OCI-LY3 (cell line): Measurements from ENCODE around the gene RNF157.

Experiments
- H2AFZ ChIP-seq: fragments of 200-600, 300-600 bp; shearing (Covaris generic); 2 replicates; pipeline ENCODE4 v1.6.0; 2014; ENCODE audit warnings: antibody characterized with exemption, low read depth, low read length
- H3K27ac ChIP-seq: fragments of 200-600, 300-600 bp; sonication (generic); 2 replicates; pipeline ENCODE4 v1.5.1; 2014; ENCODE audit warnings: mild to moderate bottlenecking, low read length, moderate library complexity, mixed read lengths
- H3K27me3 ChIP-seq: fragments of 200-600, 300-600 bp; sonication (generic); 2 replicates; pipeline ENCODE4 v1.6.1; 2014; ENCODE audit warnings: low read depth, low read length, mixed read lengths
- H3K36me3 ChIP-seq: fragments of 200-600, 300-600 bp; sonication (generic); replicated peaks from 2 replicates; pipeline ENCODE3; 2014; ENCODE audit warnings: low read depth, low read length, mixed read lengths
- H3K4me1 ChIP-seq: fragments of 300-600, 200-600 bp; sonication (generic); 2 replicates; pipeline ENCODE4 v1.6.1; 2014; ENCODE audit warnings: low read length, mixed read lengths
- H3K4me2 ChIP-seq: fragments of 200-600, 300-600 bp; sonication (generic); 2 replicates; pipeline ENCODE4 v1.6.1; 2014; ENCODE audit warnings: low read length, mixed read lengths
- H3K4me3 ChIP-seq: fragments of 300-600, 200-600 bp; sonication (generic); 2 replicates; pipeline ENCODE4 v1.5.1; 2014; ENCODE audit warnings: antibody characterized with exemption, mild to moderate bottlenecking, low read length, moderate library complexity
- H3K79me2 ChIP-seq: fragments of 300-600, 200-600 bp; shearing (Covaris generic); 2 replicates; pipeline ENCODE4 v1.6.1; 2014; ENCODE audit warnings: mild to moderate bottlenecking, low read length, mixed read lengths
- H3K9ac ChIP-seq: fragments of 300-600, 200-600 bp; shearing (Covaris generic); 2 replicates; pipeline ENCODE4 v1.6.0; 2014; ENCODE audit warnings: mild to moderate bottlenecking, low read length, moderate library complexity
- H3K9me3 ChIP-seq: fragments of 200-600, 300-600 bp; shearing (Covaris generic); 2 replicates; pipeline ENCODE4 v1.6.1; 2014; ENCODE audit warnings: low read length, mixed read lengths; ENCODE audit not compliant: insufficient read depth
- H4K20me1 ChIP-seq: fragments of 200-600, 300-600 bp; sonication (generic); 2 replicates; pipeline ENCODE4 v1.6.1; 2016; ENCODE audit warnings: low read length, mixed read lengths; ENCODE audit not compliant: insufficient read depth
- CTCF ChIP-seq: fragments of 200-600, 300-600 bp; sonication (generic); IDR thresholded peaks from 2 replicates; pipeline ENCODE4 v1.5.1; 2014; ENCODE audit warnings: antibody characterized with exemption, low read length, low read depth
- EZH2phosphoT487 ChIP-seq: fragments of 200-600 bp; shearing (Covaris generic); IDR thresholded peaks from 2 replicates; pipeline ENCODE4 v1.6.1; 2018; ENCODE audit warnings: antibody characterized with exemption, mixed run types, low read depth

RNF157 gene

GRCh38 chr17:76139801-76140660 lies 100.3 kb downstream of the RNF157 start:
- no peak overlapping the region for H3K4me3 ChIP-seq
- H3K4me2 ChIP-seq = no peak overlapping the region
- no peaks in the 10 kb centered on the region for H3K9me3 ChIP-seq
- TF ChIP-seq EZH2phosphoT487 (no peak), CTCF (no peak)
- H3K27ac ChIP-seq = no peak overlapping the region
- no peak overlapping the region for H2AFZ ChIP-seq
- H4K20me1 ChIP-seq = no peaks in the 10 kb centered on the region
- H3K4me1 ChIP-seq = peaks cover 22% of the 10 kb centered on the region
- H3K27me3 ChIP-seq = no peaks in the 10 kb centered on the region
- H3K36me3 ChIP-seq = no peaks in the 10 kb centered on the region
- no peaks in the 10 kb centered on the region for H3K79me2 ChIP-seq
- H3K9ac ChIP-seq = no peak overlapping the region

GRCh38 chr17:76138896-76139752 lies 101.2 kb downstream of the RNF157 start:
- no peaks in the 10 kb centered on the region for H3K79me2 ChIP-seq
- no peak overlapping the region for H3K4me2 ChIP-seq
- TF ChIP-seq EZH2phosphoT487 (no peak), CTCF (no peak)
- no peak overlapping the region for H3K9ac ChIP-seq
- H3K36me3 ChIP-seq = no peaks in the 10 kb centered on the region
- H4K20me1 ChIP-seq = no peaks in the 10 kb centered on the region
- no peaks in the 10 kb centered on the region for H3K27me3 ChIP-seq
- no peak overlapping the region for H2AFZ ChIP-seq
- H3K9me3 ChIP-seq = no peaks in the 10 kb centered on the region
- no peak overlapping the region for H3K27ac ChIP-seq
- H3K4me3 ChIP-seq = no peak overlapping the region
- peaks cover 24% of the 10 kb centered on the region for H3K4me1 ChIP-seq

GRCh38 chr17:76138234-76138895 lies 101.9 kb downstream of the RNF157 start:
- H3K9ac ChIP-seq = no peak overlapping the region
- H3K4me1 ChIP-seq = peaks cover 20% of the 10 kb centered on the region
- no peak overlapping the region for H3K4me3 ChIP-seq
- no peaks in the 10 kb centered on the region for H3K27me3 ChIP-seq
- no peak for TF ChIP-seq CTCF
- TF ChIP-seq EZH2phosphoT487 = no peak
- no peaks in the 10 kb centered on the region for H3K79me2 ChIP-seq
- H4K20me1 ChIP-seq = no peaks in the 10 kb centered on the region
- no peak overlapping the region for H3K27ac ChIP-seq
- no peak overlapping the region for H3K4me2 ChIP-seq
- H3K9me3 ChIP-seq = no peaks in the 10 kb centered on the region
- no peak overlapping the region for H2AFZ ChIP-seq
- no peaks in the 10 kb centered on the region for H3K36me3 ChIP-seq
